ENCODE measurements around the gene BLVRA.
"Not testable (repeated sequence)": the region's sequence is repeated elsewhere in the genome, so short reads cannot be mapped to it uniquely, and the experiment has no call there.

GRCh38 chr7:43715966-43716365, 42.5 kb upstream of the BLVRA start:
- not testable (repeated sequence) for TF ChIP-seq RB1 (IDR thresholded peaks at IDR 0.05; ENCODE audit: borderline replicate concordance); BCL11A (IDR thresholded peaks at IDR 0.05; ENCODE audit: low read depth, low read length); SUPT20H (IDR thresholded peaks at IDR 0.05; ENCODE audit: borderline replicate concordance, control insufficient read depth, low read depth, low read length); CTCF (IDR thresholded peaks at IDR 0.05 in 2 of 3, conservative IDR thresholded peaks at IDR 0.05 in 1 of 3; ENCODE audit: control insufficient read depth in 2 of 3, extremely low read depth in 1 of 3, insufficient read depth in 1 of 3, low read depth in 3 of 3, low read length in 3 of 3); HSF1 (IDR thresholded peaks at IDR 0.05; ENCODE audit: low read depth, low read length); KAT2A (conservative IDR thresholded peaks at IDR 0.05; ENCODE audit: control insufficient read depth, low read depth, low read length); CHD1 (IDR thresholded peaks at IDR 0.05; ENCODE audit: low read depth, low read length); RCOR1 (conservative IDR thresholded peaks at IDR 0.05; ENCODE audit: low read depth, low read length); NBN (IDR thresholded peaks at IDR 0.05); CBX3 (IDR thresholded peaks at IDR 0.05; ENCODE audit: borderline replicate concordance, low read depth)

All from GM12878 (cell line).